ENCODE results near the gene OR52W1.
"Not testable (repeated sequence)": the region's sequence is repeated elsewhere in the genome, so short reads cannot be mapped to it uniquely, and the experiment has no call there.

The OR52W1 gene

GRCh38 chr11:6216501-6216900 lies 17.5 kb downstream of the OR52W1 start:
- no peak for DNase-seq (ENCODE audit: low read depth in 2 of 2)

DNA sequence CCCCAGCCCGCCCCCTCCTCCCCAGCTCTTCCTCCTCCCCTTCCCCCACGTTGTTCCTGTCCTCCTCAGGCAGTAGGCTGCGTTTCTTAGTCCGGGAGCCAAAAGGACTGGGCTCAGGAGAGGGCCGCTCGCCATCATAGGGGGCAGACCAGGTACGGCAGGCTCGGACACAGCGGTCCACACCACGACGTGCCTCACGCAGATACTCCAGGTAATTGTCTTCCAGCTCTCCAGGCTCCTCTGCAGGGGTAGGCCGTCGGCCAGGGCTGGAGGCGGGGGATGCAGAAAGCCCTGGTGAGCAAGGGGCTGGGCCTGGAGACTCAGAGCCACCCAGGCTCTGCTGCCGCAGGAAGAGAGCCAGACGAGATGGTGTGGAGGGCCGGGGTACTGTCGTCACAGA lies 18.7 kb downstream of the OR52W1 start:
- no peak for DNase-seq (ENCODE audit: low read depth in 2 of 2)

GRCh38 chr11:6219359-6219758 lies 20.3 kb downstream of the OR52W1 start:
- no peak for DNase-seq (ENCODE audit: low read depth in 2 of 2)

DNA sequence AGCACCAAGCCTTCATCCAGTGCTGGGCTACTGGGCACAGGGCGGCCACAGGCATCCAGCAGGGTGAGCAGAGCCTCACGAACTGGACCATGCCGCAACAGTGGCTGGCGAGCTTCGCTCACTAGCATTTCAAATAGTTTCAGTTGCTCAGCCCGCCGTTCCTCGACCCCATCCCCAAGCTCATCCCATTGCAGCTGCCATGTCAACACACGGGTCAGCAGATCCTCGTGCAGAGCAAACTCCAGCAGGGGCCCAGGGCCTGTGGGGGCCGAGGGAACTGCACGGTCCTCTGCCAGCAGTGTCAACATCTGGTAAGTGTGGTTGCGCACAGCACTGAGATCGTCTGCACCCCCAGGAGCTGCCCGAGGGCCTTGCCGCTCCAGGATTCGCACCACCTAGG lies 24.8 kb downstream of the OR52W1 start:
- no peak for DNase-seq (ENCODE audit: low read depth in 2 of 2)

- no peak for DNase-seq (ENCODE audit: low read depth in 2 of 2)
Observed at GRCh38 chr11:6224421-6224820, 25.4 kb downstream of the OR52W1 start.

GRCh38 chr11:6225024-6225423 lies 26.0 kb downstream of the OR52W1 start:
- DNase-seq (ENCODE audit: low read depth in 2 of 2): no peak

DNA sequence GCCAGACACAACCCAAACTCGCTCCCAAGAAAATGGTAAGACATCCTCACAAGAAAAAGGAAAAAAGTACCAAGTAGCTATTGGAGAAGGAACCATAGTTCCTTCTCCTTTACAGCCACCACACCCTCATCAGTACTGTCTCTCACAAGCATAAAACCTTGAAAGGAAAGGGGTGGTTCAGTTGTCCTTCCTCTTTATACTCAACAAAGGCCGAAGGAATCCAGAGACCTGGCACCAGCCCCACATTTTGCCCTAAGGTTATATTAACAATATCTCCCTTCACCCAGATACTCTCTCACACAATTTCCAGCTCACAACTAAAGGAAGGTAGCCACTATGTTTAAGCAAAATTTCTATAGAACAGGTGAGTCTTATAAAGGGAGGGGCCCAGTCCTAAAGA lies 26.9 kb downstream of the OR52W1 start:
- no peak for DNase-seq (ENCODE audit: low read depth in 2 of 2)

- no peak for DNase-seq (ENCODE audit: low read depth in 2 of 2)
Observed at GRCh38 chr11:6228520-6228919, 29.5 kb downstream of the OR52W1 start.

GRCh38 chr11:6229911-6230310 lies 30.9 kb downstream of the OR52W1 start:
- DNase-seq (ENCODE audit: low read depth in 2 of 2): no peak

DNA sequence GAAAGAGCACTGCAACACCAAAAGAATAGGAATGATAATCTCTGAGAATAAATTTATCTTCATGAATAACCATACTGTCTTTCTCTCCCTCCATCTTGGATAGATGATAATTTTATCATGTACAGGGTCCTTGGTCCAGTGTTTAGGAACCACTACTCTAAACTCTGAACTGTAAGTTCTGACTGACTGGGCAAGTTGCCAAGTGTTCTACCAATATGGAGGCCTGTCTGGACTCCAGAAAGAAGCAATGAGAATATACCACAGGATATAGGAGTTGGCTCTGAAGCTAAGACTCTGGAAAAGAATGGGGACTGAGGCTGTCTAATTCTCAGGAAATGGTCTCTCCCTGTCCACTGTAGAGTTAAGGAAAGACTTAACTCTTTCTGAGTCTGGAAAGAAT lies 33.9 kb downstream of the OR52W1 start:
- DNase-seq (ENCODE audit: low read depth in 2 of 2): no peak

DNA sequence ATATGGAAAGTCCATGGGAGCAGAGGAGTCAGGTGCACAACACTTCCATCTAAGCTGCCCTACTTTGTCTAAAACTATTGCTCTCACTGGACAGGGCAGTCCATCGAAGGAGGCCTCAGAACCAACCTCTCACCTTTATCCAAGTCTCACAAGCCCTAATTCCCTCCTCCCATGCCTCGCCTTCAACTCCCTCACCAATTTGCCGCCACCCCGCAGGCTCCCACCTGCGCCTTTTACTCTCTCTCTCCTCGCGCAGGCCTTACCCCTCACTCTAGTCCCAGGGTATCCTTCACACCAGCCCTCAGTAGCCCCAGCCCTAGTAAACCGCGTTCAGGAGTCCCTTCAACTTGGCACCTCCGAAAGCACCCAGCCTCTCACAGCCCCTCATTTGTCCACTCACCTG lies 35.0 kb downstream of the OR52W1 start:
- no peak for DNase-seq (ENCODE audit: low read depth in 2 of 2)

GRCh38 chr11:6234387-6235107 lies 35.5 kb downstream of the OR52W1 start, which contains the start of gene FHIP1B:
Gene FHIP1B (minus strand): TSS chr11:6234636. CDS start chr11:6224516, 10,120 bp downstream.
- DNase-seq (ENCODE audit: low read depth in 2 of 2): peak; percentile 98

DNA sequence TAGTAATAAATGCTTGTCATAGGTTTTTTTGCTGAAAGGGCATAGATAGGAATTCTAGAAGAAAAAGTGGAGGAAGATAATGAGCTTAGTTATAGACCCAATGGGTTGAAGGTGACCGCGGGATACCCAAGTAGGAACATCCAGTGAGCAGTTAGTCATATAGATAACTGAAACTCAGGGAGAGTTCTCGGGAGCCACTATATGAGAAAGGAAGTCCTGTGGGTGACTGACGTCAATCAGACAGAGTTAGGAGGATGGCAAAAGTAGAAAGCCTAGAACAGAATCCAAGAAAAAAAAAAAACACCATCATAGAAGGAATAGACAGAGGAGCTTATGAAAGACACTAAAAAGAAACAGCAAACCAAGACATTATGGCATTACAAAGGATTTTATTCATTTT lies 38.2 kb downstream of the OR52W1 start:
- DNase-seq (ENCODE audit: low read depth in 2 of 2): no peak

GRCh38 chr11:6237761-6238302 lies 38.8 kb downstream of the OR52W1 start:
- no peak for DNase-seq (ENCODE audit: low read depth in 2 of 2)

DNA sequence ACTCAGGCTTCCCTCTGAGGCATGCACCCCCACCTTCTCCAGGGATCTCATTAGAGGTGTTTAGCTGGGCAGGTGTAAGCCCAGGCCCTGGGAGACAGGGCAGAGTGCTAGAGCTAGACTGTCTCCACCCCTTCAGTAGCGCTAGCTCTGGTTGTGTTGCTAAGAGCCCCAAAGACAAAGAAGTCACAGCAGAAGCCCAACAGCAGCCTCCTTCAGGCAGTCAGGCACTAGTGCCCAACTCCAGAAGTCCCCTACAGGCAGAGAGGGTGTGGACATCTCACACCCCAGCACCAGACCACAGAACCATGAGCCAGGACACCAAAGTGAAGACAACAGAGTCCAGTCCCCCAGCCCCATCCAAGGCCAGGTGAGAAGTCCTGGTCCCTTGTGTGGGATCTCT lies 39.9 kb downstream of the OR52W1 start, which contains the start of gene CNGA4:
CNGA4 (plus strand) TSS at position 188 of the 400 bp plus-strand sequence; CDS start at position 306, 118 bp downstream.
- no peak for DNase-seq (ENCODE audit: low read depth in 2 of 2)

DNA sequence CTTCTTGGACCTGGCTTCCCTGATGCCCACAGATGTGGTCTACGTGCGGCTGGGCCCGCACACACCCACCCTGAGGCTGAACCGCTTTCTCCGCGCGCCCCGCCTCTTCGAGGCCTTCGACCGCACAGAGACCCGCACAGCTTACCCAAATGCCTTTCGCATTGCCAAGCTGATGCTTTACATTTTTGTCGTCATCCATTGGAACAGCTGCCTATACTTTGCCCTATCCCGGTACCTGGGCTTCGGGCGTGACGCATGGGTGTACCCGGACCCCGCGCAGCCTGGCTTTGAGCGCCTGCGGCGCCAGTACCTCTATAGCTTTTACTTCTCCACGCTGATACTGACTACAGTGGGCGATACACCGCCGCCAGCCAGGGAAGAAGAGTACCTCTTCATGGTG lies 41.1 kb downstream of the OR52W1 start:
- DNase-seq (ENCODE audit: low read depth in 2 of 2): no peak

- DNase-seq (ENCODE audit: low read depth in 2 of 2): no peak
Observed at GRCh38 chr11:6240781-6241180, 41.8 kb downstream of the OR52W1 start.

DNA sequence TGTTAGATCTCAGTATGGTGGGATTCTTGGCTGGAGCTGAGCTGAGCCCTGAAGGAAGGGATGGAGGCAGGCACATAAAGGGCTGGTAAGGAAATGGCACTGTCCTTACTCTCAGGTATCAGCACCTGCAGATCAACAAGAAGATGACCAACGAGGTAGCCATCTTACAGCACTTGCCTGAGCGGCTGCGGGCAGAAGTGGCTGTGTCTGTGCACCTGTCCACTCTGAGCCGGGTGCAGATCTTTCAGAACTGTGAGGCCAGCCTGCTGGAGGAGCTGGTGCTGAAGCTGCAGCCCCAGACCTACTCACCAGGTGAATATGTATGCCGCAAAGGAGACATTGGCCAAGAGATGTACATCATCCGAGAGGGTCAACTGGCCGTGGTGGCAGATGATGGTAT lies 42.3 kb downstream of the OR52W1 start:
- DNase-seq (ENCODE audit: low read depth in 2 of 2): no peak

- DNase-seq (ENCODE audit: low read depth in 2 of 2): no peak
Observed at GRCh38 chr11:6245536-6245935, 46.5 kb downstream of the OR52W1 start.

DNA sequence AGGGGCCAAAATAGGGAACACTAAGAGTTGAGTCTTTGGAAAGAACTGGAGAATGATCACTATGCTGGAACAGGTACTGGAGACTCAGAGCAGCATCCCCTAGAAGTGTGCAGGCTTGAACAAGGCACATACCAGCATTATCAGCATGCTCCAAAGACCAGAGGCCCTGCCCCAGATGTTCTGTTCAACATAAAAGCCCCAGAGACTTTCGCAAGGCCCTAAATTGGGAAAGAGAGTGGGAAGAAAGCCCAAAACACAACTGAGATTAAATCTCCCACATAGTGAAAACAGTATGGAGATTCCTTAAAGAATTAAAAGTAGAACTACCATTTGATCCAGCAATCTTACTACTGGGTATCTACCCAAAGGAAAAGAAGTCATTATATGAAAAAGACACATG lies 49.2 kb downstream of the OR52W1 start:
- no peak for DNase-seq (ENCODE audit: low read depth in 2 of 2)

GRCh38 chr11:6248897-6249296 lies 49.9 kb downstream of the OR52W1 start:
- DNase-seq (ENCODE audit: low read depth in 2 of 2): not testable (repeated sequence)
